ENCODE results near the gene GET3. TPM values are rescaled to one million over a fixed set of nuclear protein-coding genes. Genes with fewer than 3 reads are reported as not detected.

GET3 gene
- total RNA-seq, 1 donor from 2014 or later: 49.3 TPM

- DNase-seq: no peak
- H3K4me3 Mint-ChIP-seq (ENCODE audit: unreplicated experiment): no peak overlapping the region
- H3K36me3 Mint-ChIP-seq (ENCODE audit: unreplicated experiment): no peaks in the 10 kb centered on the region
- peaks cover 4% of the 10 kb centered on the region for H3K27me3 Mint-ChIP-seq (ENCODE audit: unreplicated experiment)
- no peak for TF ChIP-seq CTCF (IDR thresholded peaks at IDR 0.05; ENCODE audit: partially characterized antibody, unreplicated experiment)
- H3K27ac Mint-ChIP-seq (ENCODE audit: unreplicated experiment): no peak overlapping the region
- peaks cover 1% of the 10 kb centered on the region for H3K4me1 Mint-ChIP-seq (ENCODE audit: low read depth, unreplicated experiment)
- peaks cover 2% of the 10 kb centered on the region for H3K9me3 Mint-ChIP-seq (ENCODE audit: unreplicated experiment)
Measured at GRCh38 chr19:12767150-12767549, 29.9 kb downstream of the GET3 start.

- Mint-ChIP-seq H3K4me1 (ENCODE audit: low read depth, unreplicated experiment) (peaks cover 1% of the 10 kb centered on the region), H3K9me3 (ENCODE audit: unreplicated experiment) (peaks cover 2% of the 10 kb centered on the region), H3K27ac (ENCODE audit: unreplicated experiment) (no peak overlapping the region), H3K27me3 (ENCODE audit: unreplicated experiment) (peaks cover 4% of the 10 kb centered on the region), H3K4me3 (ENCODE audit: unreplicated experiment) (no peak overlapping the region), H3K36me3 (ENCODE audit: unreplicated experiment) (no peaks in the 10 kb centered on the region)
- TF ChIP-seq CTCF (IDR thresholded peaks at IDR 0.05; ENCODE audit: partially characterized antibody, unreplicated experiment): no peak
- no peak for DNase-seq
Measured at GRCh38 chr19:12767666-12768065, 30.4 kb downstream of the GET3 start.

- no peak for TF ChIP-seq CTCF (IDR thresholded peaks at IDR 0.05; ENCODE audit: partially characterized antibody, unreplicated experiment)
- Mint-ChIP-seq H3K9me3 (ENCODE audit: unreplicated experiment) (peaks cover 7% of the 10 kb centered on the region), H3K4me3 (ENCODE audit: unreplicated experiment) (peak overlapping the region; percentile 55), H3K36me3 (ENCODE audit: unreplicated experiment) (no peaks in the 10 kb centered on the region), H3K4me1 (ENCODE audit: low read depth, unreplicated experiment) (peaks cover 3% of the 10 kb centered on the region), H3K27me3 (ENCODE audit: unreplicated experiment) (peaks cover 4% of the 10 kb centered on the region), H3K27ac (ENCODE audit: unreplicated experiment) (peak overlapping the region; percentile 55)
- peak; percentile 69 for DNase-seq
Measured at GRCh38 chr19:12769689-12770088, 32.4 kb downstream of the GET3 start.

GRCh38 chr19:12770922-12771321 is 33.6 kb downstream of the GET3 start:
- no peaks in the 10 kb centered on the region for H3K36me3 Mint-ChIP-seq (ENCODE audit: unreplicated experiment)

GRCh38 chr19:12772323-12772722 is 35.0 kb downstream of the GET3 start:
- Mint-ChIP-seq H3K27me3 (ENCODE audit: unreplicated experiment) (peaks cover 2% of the 10 kb centered on the region), H3K4me3 (ENCODE audit: unreplicated experiment) (no peak overlapping the region)
- DNase-seq: no peak

More at GRCh38 chr19:12770922-12771321, 33.6 kb downstream of the GET3 start:
- no peak for TF ChIP-seq CTCF (IDR thresholded peaks at IDR 0.05; ENCODE audit: partially characterized antibody, unreplicated experiment)
- peaks cover 7% of the 10 kb centered on the region for H3K9me3 Mint-ChIP-seq (ENCODE audit: unreplicated experiment)
- peaks cover 3% of the 10 kb centered on the region for H3K4me1 Mint-ChIP-seq (ENCODE audit: low read depth, unreplicated experiment)
- no peak for DNase-seq
- H3K4me3 Mint-ChIP-seq (ENCODE audit: unreplicated experiment): no peak overlapping the region
- H3K27me3 Mint-ChIP-seq (ENCODE audit: unreplicated experiment): peaks cover 4% of the 10 kb centered on the region
- no peak overlapping the region for H3K27ac Mint-ChIP-seq (ENCODE audit: unreplicated experiment)

More at GRCh38 chr19:12772323-12772722, 35.0 kb downstream of the GET3 start:
- no peaks in the 10 kb centered on the region for H3K36me3 Mint-ChIP-seq (ENCODE audit: unreplicated experiment)
- no peak overlapping the region for H3K27ac Mint-ChIP-seq (ENCODE audit: unreplicated experiment)
- no peak for TF ChIP-seq CTCF (IDR thresholded peaks at IDR 0.05; ENCODE audit: partially characterized antibody, unreplicated experiment)
- H3K4me1 Mint-ChIP-seq (ENCODE audit: low read depth, unreplicated experiment): peaks cover 3% of the 10 kb centered on the region
- peaks cover 8% of the 10 kb centered on the region for H3K9me3 Mint-ChIP-seq (ENCODE audit: unreplicated experiment)
